ENCODE results near the gene RASGRP1.

GRCh38 chr15:38533926-38534325, 30.7 kb downstream of the RASGRP1 start:
- TF ChIP-seq POLR2A (IDR thresholded peaks at IDR 0.05): no peak
- TF ChIP-seq CTCF (IDR thresholded peaks at IDR 0.05): no peak

Data from testis (tissue), 2 donors.